NCI-H345 treated with DMSO at 0.1 percent for 48 hours (cell line): Measurements from ENCODE around the gene SLC25A42.
"Not testable (repeated sequence)": the region's sequence is repeated elsewhere in the genome, so short reads cannot be mapped to it uniquely, and the experiment has no call there.

Experiments used
- DNase-seq: peaks from one replicate; lab custom pipeline; 2025; ENCODE audit not compliant: unreplicated experiment; lab: John Stamatoyannopoulos, UW

The SLC25A42 gene

GRCh38 chr19:19133985-19134384, 70.2 kb downstream of the SLC25A42 start:
- no peak for DNase-seq

GRCh38 chr19:19134687-19135158, 70.9 kb downstream of the SLC25A42 start:
- DNase-seq, result no peak

- DNase-seq, result not testable (repeated sequence)
Observed at GRCh38 chr19:19135713-19136112, 71.9 kb downstream of the SLC25A42 start.

- DNase-seq, result no peak
Observed at GRCh38 chr19:19137556-19138108, 73.8 kb downstream of the SLC25A42 start.

- DNase-seq, result peak; percentile 82
Observed at GRCh38 chr19:19138109-19138981, 74.6 kb downstream of the SLC25A42 start, which contains the start of gene TMEM161A. TSS of gene TMEM161A (minus strand) at chr19:19138478. CDS start at chr19:19138428, 50 bp downstream.

- DNase-seq, result no peak
Observed at GRCh38 chr19:19139876-19140229, 76.1 kb downstream of the SLC25A42 start.

- DNase-seq, result no peak
Observed at GRCh38 chr19:19140476-19140875, 76.7 kb downstream of the SLC25A42 start.

- DNase-seq, result no peak
Observed at GRCh38 chr19:19142347-19142746, 78.6 kb downstream of the SLC25A42 start.

- DNase-seq, result no peak
Observed at GRCh38 chr19:19145281-19145680, 81.5 kb downstream of the SLC25A42 start.

GRCh38 chr19:19145684-19146608, 82.2 kb downstream of the SLC25A42 start:
- DNase-seq, result no peak

- DNase-seq, result no peak
Observed at GRCh38 chr19:19146865-19147264, 83.1 kb downstream of the SLC25A42 start.

GRCh38 chr19:19147344-19147743, 83.5 kb downstream of the SLC25A42 start:
- DNase-seq, result no peak

GRCh38 chr19:19148504-19148903, 84.7 kb downstream of the SLC25A42 start:
- DNase-seq, result not testable (repeated sequence)

GRCh38 chr19:19149435-19149834, 85.6 kb downstream of the SLC25A42 start:
- no peak for DNase-seq

GRCh38 chr19:19151418-19151817, 87.6 kb downstream of the SLC25A42 start:
- DNase-seq, result no peak

- no peak for DNase-seq
Observed at GRCh38 chr19:19152668-19153384, 89.0 kb downstream of the SLC25A42 start.

- no peak for DNase-seq
Observed at GRCh38 chr19:19154768-19155494, 91.1 kb downstream of the SLC25A42 start.

GRCh38 chr19:19155495-19156219, 91.9 kb downstream of the SLC25A42 start:
- DNase-seq, result no peak

- no peak for DNase-seq
Observed at GRCh38 chr19:19157808-19158207, 94.0 kb downstream of the SLC25A42 start.
